Esophagus muscularis mucosa (tissue), 4 donors: ENCODE results near the gene HSD17B14. TPM values are rescaled to one million over a fixed set of nuclear protein-coding genes. Genes with fewer than 3 reads are reported as not detected.

Source experiments
- DNase-seq: peaks from one replicate; pipeline ENCODE4 v3.0.0-alpha.2; 2017; ENCODE audit errors: extremely low spot score
- H3K27ac ChIP-seq, 4 donors: fragments of 200-600 bp; sonication (generic); replicated peaks in 1 of 4; 1 replicate in 3 of 4; 2 replicates in 1 of 4; pipeline ENCODE4 v1.5.1; 2016 to 2019; ENCODE audit warnings: mild to moderate bottlenecking in 1 of 4
- H3K27me3 ChIP-seq, 4 donors: fragments of 200-600 bp; sonication (generic); one replicate each; pipeline versions ENCODE4 v1.5.1 to v1.6.0; 2016 to 2019
- H3K36me3 ChIP-seq, 4 donors: fragments of 200-600 bp; sonication (generic); one replicate each; pipeline ENCODE4 v1.5.1; 2016 to 2019
- H3K4me1 ChIP-seq, 4 donors: fragments of 200-600 bp; sonication (generic); one replicate each; pipeline ENCODE4 v1.5.1; 2016 to 2019
- H3K4me3 ChIP-seq, 4 donors: fragments of 200-600 bp; sonication (generic); 1 replicate in 2 of 4; 2 replicates in 2 of 4; pipeline ENCODE4 v1.5.1; 2016 to 2019; ENCODE audit warnings: mild to moderate bottlenecking in 4 of 4, moderate library complexity in 1 of 4
- H3K9me3 ChIP-seq, 4 donors: fragments of 200-600 bp; sonication (generic); 1 replicate in 3 of 4; 2 replicates in 1 of 4; pipeline ENCODE4 v1.5.1; 2016 to 2019
- EP300 ChIP-seq: sonication (generic); formaldehyde crosslinking; IDR thresholded peaks from one replicate; pipeline ENCODE4 v1.6.1; 2017; ENCODE audit warnings: antibody characterized with exemption
- POLR2A ChIP-seq: fragments of 450-650 bp; IDR thresholded peaks from one replicate; pipeline ENCODE4 v1.6.1; 2017; ENCODE audit warnings: antibody characterized with exemption, moderate library complexity, mild to moderate bottlenecking, low read depth
- POLR2AphosphoS5 ChIP-seq, 2 donors: sonication (generic); formaldehyde crosslinking; IDR thresholded peaks; one replicate each; pipeline ENCODE4 v1.6.1; 2017; ENCODE audit warnings: antibody characterized with exemption in 2 of 2
- WGBS: methylation state at CpG from one replicate; pipeline ENCODE4 v1.1.5; 2018; 5-methylcytosine and 5-hydroxymethylcytosine counted together
- intact Hi-C: fragments of 100-400 bp; cut with DNase I; formaldehyde crosslinking; loops from one replicate; pipeline ENCODE4 v1.15.1; 2023
- total RNA-seq, 4 donors: library from RNA; depleted of rRNA; stranded (reverse); fragments of >200 nt; gene quantifications; one replicate each; pipeline versions ENCODE4 v1.1.0 to v1.2.1, GENCODE V29; 2016
- TF ChIP-seq, protein P1 (sequence below), 3 experiments: fragments of 200-600 bp in 2 of 3; fragments of 450-650 bp in 1 of 3; sonication (generic) in 2 of 3; IDR thresholded peaks; one replicate each; pipeline ENCODE4 v1.5.1; 2017 to 2019; ENCODE audit warnings: antibody characterized with exemption in 3 of 3, mild to moderate bottlenecking in 2 of 3, moderate library complexity in 1 of 3

The HSD17B14 gene
- total RNA-seq, 4 donors from 2014 or later: 7.1 to 8.9 (median 7.8) TPM

DNA sequence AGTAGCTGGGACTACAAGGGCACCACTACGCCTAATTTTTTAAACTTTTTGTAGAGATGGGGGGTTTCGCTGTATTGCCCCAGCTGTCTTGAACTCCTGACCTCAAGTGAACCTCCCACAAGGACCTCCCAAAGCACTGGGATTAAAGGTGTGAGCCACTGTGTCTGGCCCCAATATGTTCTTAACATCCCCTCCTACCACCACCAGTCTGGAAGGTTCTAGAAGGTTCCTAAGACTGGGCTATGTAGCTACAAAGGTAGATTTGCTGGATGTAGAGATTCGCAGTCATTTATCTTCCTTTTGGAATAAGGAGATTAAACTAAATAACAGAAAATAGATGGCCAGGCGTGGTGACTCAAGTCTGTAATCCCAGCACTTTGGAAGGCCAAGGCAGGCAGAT, 5.3 kb downstream of the HSD17B14 start:
- intact Hi-C loops: no loop called here
- WGBS: 95% methylated on average over 4 of the region's 4 CpGs
- DNase-seq: no peak

GRCh38 chr19:48830088-48830487, 6.2 kb downstream of the HSD17B14 start:
- Histone ChIP-seq H3K4me3 (no peak overlapping the region), H3K36me3 (peaks cover 0 to 48% (median 14%) of the 10 kb centered on the region in 4 donors), H3K9me3 (no peaks in the 10 kb centered on the region), H3K27me3 (no peaks in the 10 kb centered on the region), H3K4me1 (peaks cover 0 to under 1% (median 0%) of the 10 kb centered on the region in 4 donors), H3K27ac (no peak overlapping the region)
- TF ChIP-seq, protein P1, sequence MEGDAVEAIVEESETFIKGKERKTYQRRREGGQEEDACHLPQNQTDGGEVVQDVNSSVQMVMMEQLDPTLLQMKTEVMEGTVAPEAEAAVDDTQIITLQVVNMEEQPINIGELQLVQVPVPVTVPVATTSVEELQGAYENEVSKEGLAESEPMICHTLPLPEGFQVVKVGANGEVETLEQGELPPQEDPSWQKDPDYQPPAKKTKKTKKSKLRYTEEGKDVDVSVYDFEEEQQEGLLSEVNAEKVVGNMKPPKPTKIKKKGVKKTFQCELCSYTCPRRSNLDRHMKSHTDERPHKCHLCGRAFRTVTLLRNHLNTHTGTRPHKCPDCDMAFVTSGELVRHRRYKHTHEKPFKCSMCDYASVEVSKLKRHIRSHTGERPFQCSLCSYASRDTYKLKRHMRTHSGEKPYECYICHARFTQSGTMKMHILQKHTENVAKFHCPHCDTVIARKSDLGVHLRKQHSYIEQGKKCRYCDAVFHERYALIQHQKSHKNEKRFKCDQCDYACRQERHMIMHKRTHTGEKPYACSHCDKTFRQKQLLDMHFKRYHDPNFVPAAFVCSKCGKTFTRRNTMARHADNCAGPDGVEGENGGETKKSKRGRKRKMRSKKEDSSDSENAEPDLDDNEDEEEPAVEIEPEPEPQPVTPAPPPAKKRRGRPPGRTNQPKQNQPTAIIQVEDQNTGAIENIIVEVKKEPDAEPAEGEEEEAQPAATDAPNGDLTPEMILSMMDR (IDR thresholded peaks at IDR 0.05): no peak
- TF ChIP-seq POLR2A (no peak), POLR2AphosphoS5 (IDR thresholded peaks at IDR 0.05) (no peak), EP300 (no peak)
- WGBS: 78% methylated on average over 9 of the region's 9 CpGs
- DNase-seq: no peak
- intact Hi-C loops: no loop called here

More for the DNA sequence above, 5.3 kb downstream of the HSD17B14 start:
- Histone ChIP-seq H3K9me3 (no peaks in the 10 kb centered on the region), H3K36me3 (peaks cover 0 to 47% (median 14%) of the 10 kb centered on the region in 4 donors), H3K27me3 (no peaks in the 10 kb centered on the region), H3K4me1 (peaks cover 4 to 9% (median 9%) of the 10 kb centered on the region in 4 donors), H3K4me3 (no peak overlapping the region), H3K27ac (no peak overlapping the region)
- TF ChIP-seq POLR2AphosphoS5 (IDR thresholded peaks at IDR 0.05): no peak
- TF ChIP-seq, protein P1 (IDR thresholded peaks at IDR 0.05): no peak
- no peak for TF ChIP-seq POLR2A

DNA sequence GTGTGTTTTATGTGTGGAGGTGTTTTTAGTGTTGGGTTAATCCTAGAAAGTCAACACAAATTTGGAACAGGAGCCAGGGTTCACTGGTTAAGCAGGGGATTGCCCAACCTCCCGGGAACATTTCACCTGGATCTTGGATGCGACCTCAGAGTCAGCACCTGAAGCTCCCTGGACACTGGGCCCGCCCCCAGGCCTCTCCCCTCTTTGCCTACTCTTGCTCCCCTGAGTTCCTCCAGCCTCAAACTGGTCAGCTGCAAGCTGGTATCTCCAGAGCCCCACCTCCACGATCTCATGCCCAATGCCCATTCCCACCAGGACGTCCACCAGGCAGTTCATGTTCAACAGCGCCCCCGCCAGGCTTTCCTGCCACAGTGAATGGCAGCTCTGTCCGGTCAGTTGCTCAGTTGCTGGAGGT, 9.7 kb downstream of the HSD17B14 start:
- no peaks in the 10 kb centered on the region for H3K27me3 ChIP-seq
- H3K4me1 ChIP-seq: no peaks in the 10 kb centered on the region
- 87% methylated on average over 8 of the region's 8 CpGs for WGBS
- intact Hi-C loops: no loop called here
- no peaks in the 10 kb centered on the region for H3K9me3 ChIP-seq
- TF ChIP-seq POLR2AphosphoS5 (IDR thresholded peaks at IDR 0.05): no peak
- TF ChIP-seq, protein P1 (IDR thresholded peaks at IDR 0.05): no peak
- no peak overlapping the region for H3K27ac ChIP-seq
- H3K36me3 ChIP-seq: peaks cover 0 to 23% (median 5%) of the 10 kb centered on the region in 4 donors
- no peak overlapping the region for H3K4me3 ChIP-seq
- DNase-seq: no peak

GRCh38 chr19:48822514-48822913, 13.8 kb downstream of the HSD17B14 start:
- intact Hi-C loops: no loop called here
- Histone ChIP-seq H3K36me3 (peaks cover 0 to 6% (median 0%) of the 10 kb centered on the region in 4 donors), H3K27ac (no peak overlapping the region), H3K4me3 (no peak overlapping the region), H3K4me1 (peaks cover 0 to 17% (median 14%) of the 10 kb centered on the region in 4 donors), H3K27me3 (no peaks in the 10 kb centered on the region), H3K9me3 (no peaks in the 10 kb centered on the region)
- DNase-seq: no peak
- WGBS: 100% methylated on average over 2 of the region's 2 CpGs
- TF ChIP-seq EP300: no peak
- TF ChIP-seq POLR2AphosphoS5 (IDR thresholded peaks at IDR 0.05): no peak
- TF ChIP-seq, protein P1 (IDR thresholded peaks at IDR 0.05): no peak
- no peak for TF ChIP-seq POLR2A

DNA sequence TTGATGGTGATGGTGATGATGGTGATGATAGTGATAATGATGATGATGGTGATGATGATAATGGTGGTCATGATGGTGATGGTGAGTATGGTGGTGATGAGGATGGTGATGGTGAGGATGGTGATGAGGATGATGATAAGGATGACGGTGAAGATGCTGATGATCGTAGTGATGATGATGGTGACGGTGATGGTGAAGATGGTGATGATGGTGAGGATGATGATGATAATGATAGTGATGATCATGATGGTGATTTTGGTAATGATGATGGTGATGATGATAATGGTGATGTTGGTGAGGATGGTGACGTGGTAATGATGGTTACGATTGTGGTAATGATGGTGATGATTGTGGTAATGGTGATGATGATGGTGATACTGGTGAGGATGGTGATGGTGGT, 14.7 kb downstream of the HSD17B14 start:
- Histone ChIP-seq H3K27ac (no peak overlapping the region), H3K27me3 (no peaks in the 10 kb centered on the region), H3K36me3 (peaks cover 0 to 3% (median 0%) of the 10 kb centered on the region in 4 donors), H3K4me1 (peaks cover 0 to 17% (median 14%) of the 10 kb centered on the region in 4 donors), H3K9me3 (no peaks in the 10 kb centered on the region), H3K4me3 (no peak overlapping the region)
- TF ChIP-seq POLR2AphosphoS5 (IDR thresholded peaks at IDR 0.05): no peak
- TF ChIP-seq EP300: no peak
- TF ChIP-seq POLR2A: no peak
- TF ChIP-seq, protein P1 (IDR thresholded peaks at IDR 0.05): no peak
- 88% methylated on average over 5 of the region's 5 CpGs for WGBS
- intact Hi-C loops: no loop called here
- no peak for DNase-seq
